Measurements from ENCODE around the gene SDHAF4. TPM values are rescaled to one million over a fixed set of nuclear protein-coding genes. Genes with fewer than 3 reads are reported as not detected.

The SDHAF4 gene
- total RNA-seq, 4 donors from 2014 or later: 2.6 to 10.0 (median 6.2) TPM

DNA sequence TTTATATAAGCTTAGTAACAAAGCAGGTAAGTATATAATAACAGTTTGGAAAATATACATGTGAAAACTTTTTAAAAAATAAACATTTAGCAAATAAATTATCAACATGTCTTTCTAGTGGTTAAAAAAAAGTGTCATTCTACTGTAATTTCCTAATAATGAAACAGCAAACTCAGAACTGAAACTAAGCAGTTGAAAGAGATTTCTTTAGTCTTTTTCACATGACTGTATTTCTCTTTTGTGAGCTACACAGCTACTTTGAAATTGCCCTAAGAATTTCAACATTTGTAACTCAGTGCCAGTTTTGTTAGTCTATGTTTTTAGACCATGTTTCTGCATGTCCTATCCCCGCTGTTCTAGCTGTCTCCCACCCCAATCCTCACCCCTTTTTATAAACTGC is 28.4 kb upstream of the SDHAF4 start:
- Histone ChIP-seq H3K27me3 (no peaks in the 10 kb centered on the region), H3K9me3 (no peaks in the 10 kb centered on the region), H3K4me1 (no peaks in the 10 kb centered on the region), H3K36me3 (peaks cover 0 to 14% of the 10 kb centered on the region in 2 donors), H3K4me3 (no peak overlapping the region), H3K27ac (no peak overlapping the region)
- in situ Hi-C loops (cut with MboI; ENCODE audit: low sequenced_read_pairs in 4 of 4) (loop anchor here in 2 of 4 donors (25.0 kb wide), 1 partner anchor 349 kb away; no protein-coding TSS in a partner anchor), intact Hi-C loops (cut with DNase I; ENCODE audit: low total_unique reads) (no loop called here)
- DNase-seq (no peak), ATAC-seq (no peak)
- TF ChIP-seq POLR2A (IDR thresholded peaks at IDR 0.05): no peak
- TF ChIP-seq, protein P1, sequence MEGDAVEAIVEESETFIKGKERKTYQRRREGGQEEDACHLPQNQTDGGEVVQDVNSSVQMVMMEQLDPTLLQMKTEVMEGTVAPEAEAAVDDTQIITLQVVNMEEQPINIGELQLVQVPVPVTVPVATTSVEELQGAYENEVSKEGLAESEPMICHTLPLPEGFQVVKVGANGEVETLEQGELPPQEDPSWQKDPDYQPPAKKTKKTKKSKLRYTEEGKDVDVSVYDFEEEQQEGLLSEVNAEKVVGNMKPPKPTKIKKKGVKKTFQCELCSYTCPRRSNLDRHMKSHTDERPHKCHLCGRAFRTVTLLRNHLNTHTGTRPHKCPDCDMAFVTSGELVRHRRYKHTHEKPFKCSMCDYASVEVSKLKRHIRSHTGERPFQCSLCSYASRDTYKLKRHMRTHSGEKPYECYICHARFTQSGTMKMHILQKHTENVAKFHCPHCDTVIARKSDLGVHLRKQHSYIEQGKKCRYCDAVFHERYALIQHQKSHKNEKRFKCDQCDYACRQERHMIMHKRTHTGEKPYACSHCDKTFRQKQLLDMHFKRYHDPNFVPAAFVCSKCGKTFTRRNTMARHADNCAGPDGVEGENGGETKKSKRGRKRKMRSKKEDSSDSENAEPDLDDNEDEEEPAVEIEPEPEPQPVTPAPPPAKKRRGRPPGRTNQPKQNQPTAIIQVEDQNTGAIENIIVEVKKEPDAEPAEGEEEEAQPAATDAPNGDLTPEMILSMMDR (IDR thresholded peaks at IDR 0.05 in 4 of 5, conservative IDR thresholded peaks at IDR 0.05 in 1 of 5): no peak

DNA sequence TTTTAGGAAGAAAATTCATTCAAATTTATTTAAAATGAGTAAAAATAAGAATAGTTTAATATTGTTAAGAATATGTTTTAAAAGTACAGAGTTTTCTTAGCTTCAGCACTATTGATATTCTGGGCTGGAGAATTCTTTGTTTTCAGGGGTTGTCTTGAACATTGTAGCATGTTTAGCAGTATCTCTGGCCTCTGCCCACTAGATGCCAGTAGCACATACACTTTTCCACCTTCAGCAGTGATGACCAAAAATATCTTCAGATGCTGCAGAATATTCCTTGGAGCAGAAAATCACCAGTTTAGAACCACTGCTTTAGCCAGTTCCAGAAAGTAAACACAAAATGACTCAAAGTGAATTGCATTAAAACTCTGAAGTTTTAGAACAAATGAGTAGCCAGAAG is 19.4 kb upstream of the SDHAF4 start:
- intact Hi-C loops (cut with DNase I; ENCODE audit: low total_unique reads): loop anchor here (1.0 kb wide), 2 partner anchors 139 to 337 kb away; no protein-coding TSS in a partner anchor
- no peaks in the 10 kb centered on the region for H3K36me3 ChIP-seq
- TF ChIP-seq, protein P1 (IDR thresholded peaks at IDR 0.05 in 4 of 5, conservative IDR thresholded peaks at IDR 0.05 in 1 of 5): peak in 4 of 5 experiments; percentile 44 to 61 (median 54)
- TF ChIP-seq POLR2A (IDR thresholded peaks at IDR 0.05): no peak

DNA sequence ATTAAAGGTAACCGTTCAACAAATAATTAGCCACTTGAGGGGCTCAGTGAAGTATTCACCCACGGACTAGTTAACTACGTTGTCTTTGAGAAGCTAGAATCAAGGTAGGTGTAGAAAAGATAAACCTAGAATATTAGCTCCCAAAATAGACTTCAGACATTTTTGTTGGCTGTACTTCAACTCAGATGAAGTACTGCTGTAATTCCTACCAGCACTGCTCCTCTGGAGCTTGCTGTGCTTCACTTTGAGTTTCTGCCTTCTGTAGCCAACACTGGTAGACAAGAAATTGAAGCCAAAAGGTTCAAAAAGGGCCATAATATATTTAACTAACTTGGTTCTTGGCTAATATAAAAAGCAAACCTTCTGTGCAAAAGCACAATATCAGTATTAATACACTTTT is 18.8 kb upstream of the SDHAF4 start:
- in situ Hi-C loops (cut with MboI; ENCODE audit: low sequenced_read_pairs in 4 of 4) (loop anchor here in 3 of 4 donors (10.0 to 25.0 kb wide), 2 partner anchors 337 to 339 kb away; no protein-coding TSS in a partner anchor), intact Hi-C loops (cut with DNase I; ENCODE audit: low total_unique reads) (loop anchor here (1.0 kb wide), 2 partner anchors 138 to 336 kb away; no protein-coding TSS in a partner anchor)
- peak; percentile 20 to 51 for ATAC-seq
- H3K27me3 ChIP-seq: no peaks in the 10 kb centered on the region
- H3K9me3 ChIP-seq: no peaks in the 10 kb centered on the region
- H3K27ac ChIP-seq: peak overlapping the region; percentile 10 to 70 (median 46)
- no peaks in the 10 kb centered on the region for H3K36me3 ChIP-seq
- TF ChIP-seq, protein P1 (IDR thresholded peaks at IDR 0.05 in 4 of 5, conservative IDR thresholded peaks at IDR 0.05 in 1 of 5): no peak
- no peak for TF ChIP-seq POLR2A (IDR thresholded peaks at IDR 0.05)
- DNase-seq: no peak
- H3K4me3 ChIP-seq: no peak overlapping the region
- H3K4me1 ChIP-seq: peaks cover 0 to 19% of the 10 kb centered on the region in 2 donors

More for the DNA sequence above, 19.4 kb upstream of the SDHAF4 start:
- Histone ChIP-seq H3K4me1 (peaks cover 0 to 18% of the 10 kb centered on the region in 2 donors), H3K27ac (peak overlapping the region in 1 of 4 donors; percentile 41), H3K4me3 (no peak overlapping the region), H3K27me3 (no peaks in the 10 kb centered on the region), H3K9me3 (no peaks in the 10 kb centered on the region)
- ATAC-seq: peak; percentile 83 to 87
- DNase-seq: peak in 1 of 2 donors; percentile 19
- in situ Hi-C loops (cut with MboI; ENCODE audit: low sequenced_read_pairs in 4 of 4): loop anchor here in 3 of 4 donors (10.0 to 25.0 kb wide), 2 partner anchors 337 to 340 kb away; no protein-coding TSS in a partner anchor

DNA sequence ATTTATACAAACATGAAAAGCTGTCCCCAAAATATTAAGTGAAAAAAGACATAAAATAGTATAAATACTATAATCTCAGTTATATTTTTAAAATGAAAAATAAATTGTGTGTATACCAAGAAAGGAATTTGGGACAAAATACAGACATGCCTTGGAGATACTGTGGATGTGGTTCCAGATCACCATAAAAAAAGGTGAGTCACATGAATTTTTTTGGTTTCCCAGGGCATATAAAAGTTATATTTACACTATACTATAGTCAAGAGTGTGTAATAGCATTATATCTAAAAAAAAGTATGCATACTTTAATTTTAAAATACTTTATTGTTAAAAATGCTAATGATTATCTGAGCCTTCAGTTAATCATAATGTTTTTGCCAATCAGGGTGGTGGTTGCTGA is 17.4 kb upstream of the SDHAF4 start:
- in situ Hi-C loops (cut with MboI; ENCODE audit: low sequenced_read_pairs in 4 of 4) (loop anchor here in 3 of 4 donors (10.0 to 25.0 kb wide), 2 partner anchors 335 to 338 kb away; no protein-coding TSS in a partner anchor), intact Hi-C loops (cut with DNase I; ENCODE audit: low total_unique reads) (no loop called here)
- peaks cover 0 to 24% of the 10 kb centered on the region in 2 donors for H3K4me1 ChIP-seq
- ATAC-seq (no peak), DNase-seq (no peak)
- no peak overlapping the region for H3K4me3 ChIP-seq
- H3K9me3 ChIP-seq: no peaks in the 10 kb centered on the region
- TF ChIP-seq, protein P1 (IDR thresholded peaks at IDR 0.05 in 4 of 5, conservative IDR thresholded peaks at IDR 0.05 in 1 of 5): no peak
- TF ChIP-seq POLR2A (IDR thresholded peaks at IDR 0.05): no peak
- no peak overlapping the region for H3K27ac ChIP-seq
- H3K36me3 ChIP-seq: no peaks in the 10 kb centered on the region
- H3K27me3 ChIP-seq: no peaks in the 10 kb centered on the region
